ENCODE results near the gene SULT4A1.

SULT4A1 gene

DNA sequence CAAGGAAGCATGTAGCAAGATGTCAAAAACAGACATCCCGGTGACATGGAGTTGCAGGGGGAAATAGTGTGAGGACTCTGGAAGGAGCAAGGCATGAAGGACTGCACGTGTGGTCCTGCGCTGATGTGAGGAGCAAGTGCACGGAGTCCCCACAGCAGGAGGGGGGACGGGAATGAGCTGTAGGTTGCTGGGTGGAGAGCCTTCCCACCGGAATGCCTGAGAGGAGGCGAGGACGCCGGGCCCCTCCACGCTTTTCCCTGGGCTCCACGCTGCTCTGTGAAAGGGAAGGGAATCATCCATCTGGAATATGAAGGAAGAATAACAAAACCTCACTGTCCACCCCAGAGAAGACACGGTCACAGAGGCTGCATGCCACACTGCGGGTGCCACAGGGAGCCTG lies 26.6 kb downstream of the SULT4A1 start:
- Histone ChIP-seq H3K27me3 (ENCODE audit: control insufficient read depth in 2 of 2, insufficient read depth in 2 of 2, low read length in 2 of 2) (no peaks in the 10 kb centered on the region), H3K9me3 (ENCODE audit: control insufficient read depth in 2 of 2, low read length in 2 of 2) (no peaks in the 10 kb centered on the region), H3K4me3 (ENCODE audit: low read length in 2 of 2) (no peak overlapping the region), H3K9ac (ENCODE audit: low read depth in 1 of 2, low read length in 2 of 2) (no peak overlapping the region), H3K4me1 (ENCODE audit: control insufficient read depth in 2 of 2, insufficient read depth in 2 of 2, low read length in 2 of 2) (no peaks in the 10 kb centered on the region), H3K36me3 (ENCODE audit: control insufficient read depth in 2 of 2, insufficient read depth in 2 of 2, low read length in 2 of 2) (no peaks in the 10 kb centered on the region), H3K27ac (ENCODE audit: low read depth in 2 of 2, low read length in 2 of 2) (no peak overlapping the region)

GRCh38 chr22:43835166-43835565 lies 27.1 kb downstream of the SULT4A1 start:
- Histone ChIP-seq H3K4me3 (ENCODE audit: low read length in 2 of 2) (no peak overlapping the region), H3K27ac (ENCODE audit: low read depth in 2 of 2, low read length in 2 of 2) (no peak overlapping the region), H3K27me3 (ENCODE audit: control insufficient read depth in 2 of 2, insufficient read depth in 2 of 2, low read length in 2 of 2) (no peaks in the 10 kb centered on the region), H3K9me3 (ENCODE audit: control insufficient read depth in 2 of 2, low read length in 2 of 2) (no peaks in the 10 kb centered on the region), H3K9ac (ENCODE audit: low read depth in 1 of 2, low read length in 2 of 2) (no peak overlapping the region), H3K4me1 (ENCODE audit: control insufficient read depth in 2 of 2, insufficient read depth in 2 of 2, low read length in 2 of 2) (no peaks in the 10 kb centered on the region), H3K36me3 (ENCODE audit: control insufficient read depth in 2 of 2, insufficient read depth in 2 of 2, low read length in 2 of 2) (no peaks in the 10 kb centered on the region)

DNA sequence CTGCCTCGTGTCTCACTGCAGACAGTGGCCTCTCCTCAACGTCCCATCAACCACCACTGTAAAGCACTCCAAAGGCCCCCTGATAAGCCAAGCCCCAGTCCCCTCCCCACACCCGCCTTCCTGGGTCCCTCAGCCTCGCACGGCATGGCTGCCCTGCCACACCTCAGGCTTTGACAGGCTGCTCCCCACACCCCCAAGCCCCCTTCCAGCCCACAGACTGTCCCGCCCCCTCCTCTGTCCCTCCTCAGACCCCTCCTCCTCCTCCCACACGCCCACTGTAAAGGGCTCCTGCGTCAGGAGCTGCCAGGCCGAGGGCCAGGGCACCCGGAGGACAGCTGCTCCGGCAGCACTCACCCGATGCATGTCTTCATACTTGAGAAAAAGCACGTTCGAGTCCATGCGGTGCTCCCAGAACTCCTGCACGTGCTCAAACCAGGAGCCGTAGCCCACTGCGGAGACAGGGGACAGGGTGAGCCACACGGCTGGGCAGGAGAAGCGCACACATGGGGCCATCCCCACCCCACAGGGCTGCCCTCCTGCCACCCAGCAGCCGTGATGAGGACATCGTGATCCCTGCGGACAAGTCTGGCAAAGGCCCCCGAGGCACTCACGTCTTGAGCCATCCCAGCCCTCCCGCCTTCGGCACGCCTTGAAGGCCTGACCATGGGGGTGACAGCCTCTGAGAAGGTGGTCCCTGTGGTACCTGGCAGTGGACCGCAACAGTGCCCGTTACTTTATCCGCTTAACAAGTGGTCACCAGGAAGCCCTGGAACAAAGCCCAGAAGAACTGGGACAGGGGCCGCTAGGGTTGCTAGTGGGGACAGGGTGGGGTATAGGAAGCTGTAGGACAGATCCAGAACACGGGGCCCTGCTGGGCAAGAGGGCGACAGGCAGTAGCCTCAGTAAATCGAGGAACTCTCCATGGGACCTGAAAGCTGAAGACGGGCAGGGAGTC lies 28.8 kb downstream of the SULT4A1 start:
- H3K27me3 ChIP-seq (ENCODE audit: control insufficient read depth in 2 of 2, insufficient read depth in 2 of 2, low read length in 2 of 2), result no peaks in the 10 kb centered on the region
- no peak overlapping the region for H3K27ac ChIP-seq (ENCODE audit: low read depth in 2 of 2, low read length in 2 of 2)
- no peaks in the 10 kb centered on the region for H3K36me3 ChIP-seq (ENCODE audit: control insufficient read depth in 2 of 2, insufficient read depth in 2 of 2, low read length in 2 of 2)
- H3K4me3 ChIP-seq (ENCODE audit: low read length in 2 of 2), result no peak overlapping the region
- H3K9me3 ChIP-seq (ENCODE audit: control insufficient read depth in 2 of 2, low read length in 2 of 2), result no peaks in the 10 kb centered on the region
- H3K9ac ChIP-seq (ENCODE audit: low read depth in 1 of 2, low read length in 2 of 2), result no peak overlapping the region
- H3K4me1 ChIP-seq (ENCODE audit: control insufficient read depth in 2 of 2, insufficient read depth in 2 of 2, low read length in 2 of 2), result no peaks in the 10 kb centered on the region

DNA sequence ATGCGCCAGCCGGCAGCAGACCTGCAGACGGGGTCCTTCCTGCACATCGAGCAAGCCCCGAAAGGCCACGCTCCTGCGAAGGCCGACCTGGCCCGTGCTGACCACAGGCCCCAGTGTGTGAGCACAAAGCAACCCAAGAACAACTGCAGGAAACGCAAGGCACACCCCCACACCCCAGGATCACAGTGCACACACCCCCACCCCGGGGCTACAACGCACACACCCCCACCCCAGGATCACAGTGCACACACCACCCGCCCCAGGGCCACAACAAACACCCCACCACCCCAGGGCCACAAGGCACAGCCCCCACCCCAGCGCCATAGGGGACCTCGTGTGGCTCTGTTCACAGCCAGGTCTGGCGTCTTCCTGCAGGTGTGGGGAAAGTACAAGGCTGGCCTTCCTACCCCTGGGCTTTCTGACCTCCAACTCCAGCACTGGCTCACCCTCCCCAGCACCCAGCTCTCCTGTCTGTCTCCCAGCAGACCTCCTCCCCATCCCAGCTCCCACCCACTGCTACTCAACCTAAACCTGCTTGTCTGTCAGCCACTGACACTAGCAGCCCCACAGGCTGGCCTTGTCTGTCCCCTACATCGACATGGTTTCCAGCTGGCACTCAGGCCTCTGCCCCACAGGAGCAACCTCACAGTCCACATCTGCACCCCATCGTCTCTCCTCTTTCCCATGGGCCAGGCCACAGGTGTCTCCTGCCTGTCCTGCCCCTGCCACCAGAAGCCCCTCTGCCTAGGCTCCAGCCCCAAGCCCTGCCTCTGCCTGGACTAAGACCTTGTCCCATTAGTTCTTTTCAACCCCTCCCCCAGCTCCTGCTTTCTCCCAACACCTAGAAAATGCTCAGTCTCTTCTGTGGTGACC lies 29.7 kb downstream of the SULT4A1 start:
- H3K9me3 ChIP-seq (ENCODE audit: control insufficient read depth in 2 of 2, low read length in 2 of 2), result no peaks in the 10 kb centered on the region
- H3K9ac ChIP-seq (ENCODE audit: low read depth in 1 of 2, low read length in 2 of 2), result no peak overlapping the region
- no peaks in the 10 kb centered on the region for H3K27me3 ChIP-seq (ENCODE audit: control insufficient read depth in 2 of 2, insufficient read depth in 2 of 2, low read length in 2 of 2)
- no peaks in the 10 kb centered on the region for H3K36me3 ChIP-seq (ENCODE audit: control insufficient read depth in 2 of 2, insufficient read depth in 2 of 2, low read length in 2 of 2)
- H3K4me3 ChIP-seq (ENCODE audit: low read length in 2 of 2), result no peak overlapping the region
- H3K27ac ChIP-seq (ENCODE audit: low read depth in 2 of 2, low read length in 2 of 2), result no peak overlapping the region
- no peaks in the 10 kb centered on the region for H3K4me1 ChIP-seq (ENCODE audit: control insufficient read depth in 2 of 2, insufficient read depth in 2 of 2, low read length in 2 of 2)

GRCh38 chr22:43831561-43832392 lies 30.5 kb downstream of the SULT4A1 start:
- Histone ChIP-seq H3K4me1 (ENCODE audit: control insufficient read depth in 2 of 2, insufficient read depth in 2 of 2, low read length in 2 of 2) (no peaks in the 10 kb centered on the region), H3K36me3 (ENCODE audit: control insufficient read depth in 2 of 2, insufficient read depth in 2 of 2, low read length in 2 of 2) (no peaks in the 10 kb centered on the region), H3K9ac (ENCODE audit: low read depth in 1 of 2, low read length in 2 of 2) (no peak overlapping the region), H3K27me3 (ENCODE audit: control insufficient read depth in 2 of 2, insufficient read depth in 2 of 2, low read length in 2 of 2) (no peaks in the 10 kb centered on the region), H3K9me3 (ENCODE audit: control insufficient read depth in 2 of 2, low read length in 2 of 2) (no peaks in the 10 kb centered on the region), H3K27ac (ENCODE audit: low read depth in 2 of 2, low read length in 2 of 2) (no peak overlapping the region), H3K4me3 (ENCODE audit: low read length in 2 of 2) (no peak overlapping the region)

- no peaks in the 10 kb centered on the region for H3K9me3 ChIP-seq (ENCODE audit: control insufficient read depth in 2 of 2, low read length in 2 of 2)
- H3K4me1 ChIP-seq (ENCODE audit: control insufficient read depth in 2 of 2, insufficient read depth in 2 of 2, low read length in 2 of 2), result no peaks in the 10 kb centered on the region
- H3K27ac ChIP-seq (ENCODE audit: low read depth in 2 of 2, low read length in 2 of 2), result no peak overlapping the region
- no peaks in the 10 kb centered on the region for H3K27me3 ChIP-seq (ENCODE audit: control insufficient read depth in 2 of 2, insufficient read depth in 2 of 2, low read length in 2 of 2)
- no peaks in the 10 kb centered on the region for H3K36me3 ChIP-seq (ENCODE audit: control insufficient read depth in 2 of 2, insufficient read depth in 2 of 2, low read length in 2 of 2)
- no peak overlapping the region for H3K9ac ChIP-seq (ENCODE audit: low read depth in 1 of 2, low read length in 2 of 2)
- no peak overlapping the region for H3K4me3 ChIP-seq (ENCODE audit: low read length in 2 of 2)
Observed at GRCh38 chr22:43830931-43831560, 31.3 kb downstream of the SULT4A1 start.

DNA sequence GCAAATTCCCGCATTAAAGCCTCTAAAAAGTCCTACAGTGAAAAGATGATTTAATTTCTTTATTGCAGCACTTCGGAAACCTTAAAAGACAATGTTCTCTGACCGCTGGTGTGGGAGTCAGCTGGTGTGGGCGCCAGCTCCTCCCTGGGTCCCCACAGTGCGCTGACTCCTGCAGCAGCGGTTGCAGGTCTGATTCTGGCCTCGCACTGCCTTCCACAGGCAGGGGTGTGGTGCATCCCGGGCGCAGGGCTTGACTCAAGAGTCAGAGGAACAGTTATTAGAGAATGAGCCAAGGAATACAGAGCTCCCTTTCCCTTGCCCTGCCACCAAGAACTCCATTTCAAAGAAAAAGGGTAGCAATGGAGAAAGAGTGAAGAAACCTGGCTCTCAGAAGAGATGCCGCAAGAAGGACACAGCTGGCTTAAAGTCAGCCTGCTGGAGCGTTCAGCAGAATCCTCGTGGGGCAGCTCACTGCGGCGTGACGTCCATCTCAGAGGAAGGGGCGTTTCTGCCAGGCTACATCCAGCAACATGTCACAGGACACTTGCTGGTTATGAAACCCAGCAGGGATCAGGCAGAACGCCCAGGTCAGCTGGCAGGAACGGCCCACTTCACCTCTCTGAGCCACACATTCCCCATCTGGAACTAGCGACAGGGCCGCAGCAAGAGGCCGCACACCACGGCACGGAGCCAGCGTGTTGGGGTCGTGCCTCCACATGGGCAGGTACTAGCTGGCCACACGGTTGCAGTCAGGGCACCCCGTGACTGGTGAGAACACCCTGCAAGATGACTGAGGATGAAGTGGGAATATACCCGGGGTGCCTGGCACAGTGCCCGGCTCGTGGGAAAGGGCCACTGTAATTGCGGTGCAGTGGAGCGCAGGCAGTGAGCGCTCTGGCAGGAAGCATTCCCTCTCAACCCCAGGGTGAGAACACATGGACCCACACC lies 32.1 kb downstream of the SULT4A1 start:
- no peak overlapping the region for H3K27ac ChIP-seq (ENCODE audit: low read depth in 2 of 2, low read length in 2 of 2)
- H3K36me3 ChIP-seq (ENCODE audit: control insufficient read depth in 2 of 2, insufficient read depth in 2 of 2, low read length in 2 of 2), result no peaks in the 10 kb centered on the region
- H3K9ac ChIP-seq (ENCODE audit: low read depth in 1 of 2, low read length in 2 of 2), result no peak overlapping the region
- no peaks in the 10 kb centered on the region for H3K4me1 ChIP-seq (ENCODE audit: control insufficient read depth in 2 of 2, insufficient read depth in 2 of 2, low read length in 2 of 2)
- no peaks in the 10 kb centered on the region for H3K9me3 ChIP-seq (ENCODE audit: control insufficient read depth in 2 of 2, low read length in 2 of 2)
- H3K27me3 ChIP-seq (ENCODE audit: control insufficient read depth in 2 of 2, insufficient read depth in 2 of 2, low read length in 2 of 2), result no peaks in the 10 kb centered on the region
- no peak overlapping the region for H3K4me3 ChIP-seq (ENCODE audit: low read length in 2 of 2)

GRCh38 chr22:43828998-43829782 lies 33.1 kb downstream of the SULT4A1 start:
- H3K9ac ChIP-seq (ENCODE audit: low read depth in 1 of 2, low read length in 2 of 2), result no peak overlapping the region
- H3K4me1 ChIP-seq (ENCODE audit: control insufficient read depth in 2 of 2, insufficient read depth in 2 of 2, low read length in 2 of 2), result no peaks in the 10 kb centered on the region
- H3K27ac ChIP-seq (ENCODE audit: low read depth in 2 of 2, low read length in 2 of 2), result no peak overlapping the region

More at GRCh38 chr22:43828998-43829782, 33.1 kb downstream of the SULT4A1 start:
- Histone ChIP-seq H3K4me3 (ENCODE audit: low read length in 2 of 2) (no peak overlapping the region), H3K36me3 (ENCODE audit: control insufficient read depth in 2 of 2, insufficient read depth in 2 of 2, low read length in 2 of 2) (no peaks in the 10 kb centered on the region), H3K27me3 (ENCODE audit: control insufficient read depth in 2 of 2, insufficient read depth in 2 of 2, low read length in 2 of 2) (no peaks in the 10 kb centered on the region), H3K9me3 (ENCODE audit: control insufficient read depth in 2 of 2, low read length in 2 of 2) (no peaks in the 10 kb centered on the region)
